HG03558 (cell line): ENCODE measurements around the gene CREG2.

ENCODE experiments used
- ATAC-seq: cut with Tn5 transposase; IDR thresholded peaks from one replicate; pipeline ENCODE4 v1.9.1; 2021; ENCODE audit warnings: moderate number of reproducible peaks; ENCODE audit not compliant: unreplicated experiment; ENCODE audit errors: extremely low read depth

CREG2 gene

GRCh38 chr2:101410114-101410513 is 22.8 kb upstream of the CREG2 start:
- ATAC-seq, result no peak

- ATAC-seq, result no peak
Measured at GRCh38 chr2:101409699-101410098, 22.4 kb upstream of the CREG2 start.

- no peak for ATAC-seq
Measured at GRCh38 chr2:101408925-101409324, 21.6 kb upstream of the CREG2 start.

GRCh38 chr2:101405351-101405899 is 18.1 kb upstream of the CREG2 start:
- ATAC-seq, result no peak

- no peak for ATAC-seq
Measured at GRCh38 chr2:101403745-101404144, 16.4 kb upstream of the CREG2 start.

GRCh38 chr2:101402630-101403029 is 15.3 kb upstream of the CREG2 start:
- no peak for ATAC-seq

GRCh38 chr2:101401906-101402305 is 14.6 kb upstream of the CREG2 start:
- ATAC-seq, result no peak

- no peak for ATAC-seq
Measured at GRCh38 chr2:101401326-101401665, 14.0 kb upstream of the CREG2 start.

- ATAC-seq, result no peak
Measured at GRCh38 chr2:101400506-101401325, 13.4 kb upstream of the CREG2 start.

GRCh38 chr2:101400048-101400447 is 12.7 kb upstream of the CREG2 start:
- no peak for ATAC-seq

- ATAC-seq, result no peak
Measured at GRCh38 chr2:101399021-101399799, 11.9 kb upstream of the CREG2 start.

GRCh38 chr2:101398116-101398821 is 11.0 kb upstream of the CREG2 start:
- no peak for ATAC-seq

- ATAC-seq, result no peak
Measured at GRCh38 chr2:101396316-101396717, 9.0 kb upstream of the CREG2 start.

- ATAC-seq, result no peak
Measured at GRCh38 chr2:101395545-101396315, 8.4 kb upstream of the CREG2 start.

GRCh38 chr2:101388232-101388631 is 929 bp upstream of the CREG2 start:
- no peak for ATAC-seq

GRCh38 chr2:101386599-101387150 is 628 bp downstream of the CREG2 start:
- ATAC-seq, result no peak

GRCh38 chr2:101383016-101383541 is 4.2 kb downstream of the CREG2 start:
- no peak for ATAC-seq

GRCh38 chr2:101382442-101382841 is 4.9 kb downstream of the CREG2 start:
- no peak for ATAC-seq

- no peak for ATAC-seq
Measured at GRCh38 chr2:101380376-101380775, 6.9 kb downstream of the CREG2 start.
